Measurements from ENCODE around the gene UNC80. TPM values are rescaled to one million over a fixed set of nuclear protein-coding genes. Genes with fewer than 3 reads are reported as not detected.

UNC80 gene
- total and polyA plus RNA-seq, 3 experiments from 2014 or later: not detected

GRCh38 chr2:209900638-209901037, 129.0 kb downstream of the UNC80 start:
- Histone ChIP-seq H3K27me3 (ENCODE audit: insufficient read depth, low read length, poor library complexity, severe bottlenecking) (no peaks in the 10 kb centered on the region), H3K9me3 (ENCODE audit: low read length) (no peaks in the 10 kb centered on the region), H3K4me3 (ENCODE audit: low read length) (no peak overlapping the region), H3K27ac (ENCODE audit: low read depth, low read length) (no peak overlapping the region), H3K4me1 (ENCODE audit: insufficient read depth, low read length) (no peaks in the 10 kb centered on the region), H3K36me3 (ENCODE audit: insufficient read depth, low read length) (no peaks in the 10 kb centered on the region)
- no peak overlapping the region for H3K4me3 Mint-ChIP-seq
- POLR2A ChIA-PET: no interaction called here
- no peaks in the 10 kb centered on the region for H3K9me3 Mint-ChIP-seq
- H3K36me3 Mint-ChIP-seq: no peaks in the 10 kb centered on the region
- no peaks in the 10 kb centered on the region for H3K4me1 Mint-ChIP-seq
- CTCF ChIA-PET: no interaction called here
- no peak overlapping the region for H3K27ac Mint-ChIP-seq
- H3K27me3 Mint-ChIP-seq: peaks cover 0 to 2% of the 10 kb centered on the region in 2 donors
- DNase-seq: no peak

GRCh38 chr2:209901172-209901571, 129.5 kb downstream of the UNC80 start:
- no peak overlapping the region for H3K27ac ChIP-seq (ENCODE audit: low read depth, low read length)
- Mint-ChIP-seq H3K4me3 (no peak overlapping the region), H3K36me3 (no peaks in the 10 kb centered on the region), H3K27ac (no peak overlapping the region), H3K27me3 (peaks cover 0 to 2% of the 10 kb centered on the region in 2 donors), H3K4me1 (no peaks in the 10 kb centered on the region), H3K9me3 (no peaks in the 10 kb centered on the region)
- H3K9me3 ChIP-seq (ENCODE audit: low read length): no peaks in the 10 kb centered on the region
- no peaks in the 10 kb centered on the region for H3K36me3 ChIP-seq (ENCODE audit: insufficient read depth, low read length)
- no peak overlapping the region for H3K4me3 ChIP-seq (ENCODE audit: low read length)
- no peaks in the 10 kb centered on the region for H3K4me1 ChIP-seq (ENCODE audit: insufficient read depth, low read length)
- no peaks in the 10 kb centered on the region for H3K27me3 ChIP-seq (ENCODE audit: insufficient read depth, low read length, poor library complexity, severe bottlenecking)
- DNase-seq: no peak
- CTCF ChIA-PET: no interaction called here
- POLR2A ChIA-PET: no interaction called here

- ChIA-PET POLR2A (no interaction called here), CTCF (no interaction called here)
- Histone ChIP-seq H3K4me3 (ENCODE audit: low read length) (no peak overlapping the region), H3K4me1 (ENCODE audit: insufficient read depth, low read length) (no peaks in the 10 kb centered on the region), H3K27ac (ENCODE audit: low read depth, low read length) (no peak overlapping the region), H3K9me3 (ENCODE audit: low read length) (no peaks in the 10 kb centered on the region), H3K36me3 (ENCODE audit: insufficient read depth, low read length) (no peaks in the 10 kb centered on the region), H3K27me3 (ENCODE audit: insufficient read depth, low read length, poor library complexity, severe bottlenecking) (no peaks in the 10 kb centered on the region)
- Mint-ChIP-seq H3K9me3 (no peaks in the 10 kb centered on the region), H3K27ac (no peak overlapping the region), H3K4me1 (no peaks in the 10 kb centered on the region), H3K27me3 (peaks cover 0 to 2% of the 10 kb centered on the region in 2 donors), H3K4me3 (no peak overlapping the region), H3K36me3 (no peaks in the 10 kb centered on the region)
- DNase-seq: no peak
These were observed 134.1 kb downstream of the UNC80 start for GRCh38 chr2:209905691-209906090.

DNA sequence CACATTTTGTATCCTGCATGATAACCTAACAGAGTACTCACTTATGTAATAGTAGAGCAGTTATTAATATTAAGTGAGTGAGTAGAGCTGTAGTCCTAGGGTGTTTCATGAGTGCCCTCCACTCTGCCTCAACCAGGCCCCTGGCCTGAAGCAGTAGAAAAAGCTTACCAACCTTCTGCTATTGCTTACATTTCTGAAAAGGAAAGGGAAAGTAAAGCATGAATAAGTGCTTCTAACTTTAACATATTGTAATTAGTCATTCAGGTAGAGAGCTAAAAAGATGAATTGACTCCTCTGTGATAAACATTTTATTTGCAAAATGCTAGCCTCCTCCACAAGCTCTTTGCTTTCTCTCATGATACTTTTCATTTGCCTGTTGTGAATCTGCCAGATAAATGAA, 136.1 kb downstream of the UNC80 start:
- Mint-ChIP-seq H3K9me3 (no peaks in the 10 kb centered on the region), H3K27me3 (no peaks in the 10 kb centered on the region), H3K36me3 (no peaks in the 10 kb centered on the region), H3K4me3 (no peak overlapping the region), H3K27ac (no peak overlapping the region), H3K4me1 (no peaks in the 10 kb centered on the region)
- no peaks in the 10 kb centered on the region for H3K4me1 ChIP-seq (ENCODE audit: insufficient read depth, low read length)
- no peaks in the 10 kb centered on the region for H3K9me3 ChIP-seq (ENCODE audit: low read length)
- DNase-seq: no peak
- no peaks in the 10 kb centered on the region for H3K36me3 ChIP-seq (ENCODE audit: insufficient read depth, low read length)
- no peak overlapping the region for H3K4me3 ChIP-seq (ENCODE audit: low read length)
- H3K27ac ChIP-seq (ENCODE audit: low read depth, low read length): no peak overlapping the region
- CTCF ChIA-PET: no interaction called here
- H3K27me3 ChIP-seq (ENCODE audit: insufficient read depth, low read length, poor library complexity, severe bottlenecking): no peaks in the 10 kb centered on the region
- POLR2A ChIA-PET: no interaction called here

DNA sequence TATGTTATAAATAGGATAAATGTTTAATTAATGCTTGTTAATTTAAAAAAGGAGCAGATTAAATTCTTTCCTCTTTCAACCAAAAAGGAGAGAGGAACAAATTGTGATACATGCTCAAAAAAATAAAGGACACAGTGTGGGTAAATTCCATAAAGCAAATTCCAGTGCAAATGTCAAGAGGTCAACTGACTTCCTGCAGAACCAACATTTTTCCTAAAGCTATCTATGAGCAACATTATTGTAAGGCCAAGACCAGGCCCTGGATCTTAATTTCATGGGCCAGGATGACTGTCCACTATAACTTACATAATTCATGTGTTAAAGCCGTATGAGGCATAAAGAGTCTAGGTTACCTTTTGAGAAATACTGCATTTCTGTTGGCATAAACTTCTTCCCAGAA, 136.9 kb downstream of the UNC80 start:
- no peaks in the 10 kb centered on the region for H3K27me3 ChIP-seq (ENCODE audit: insufficient read depth, low read length, poor library complexity, severe bottlenecking)
- Mint-ChIP-seq H3K4me3 (no peak overlapping the region), H3K4me1 (no peaks in the 10 kb centered on the region), H3K36me3 (no peaks in the 10 kb centered on the region), H3K27me3 (no peaks in the 10 kb centered on the region), H3K9me3 (no peaks in the 10 kb centered on the region), H3K27ac (no peak overlapping the region)
- no peaks in the 10 kb centered on the region for H3K36me3 ChIP-seq (ENCODE audit: insufficient read depth, low read length)
- ChIA-PET CTCF (no interaction called here), POLR2A (no interaction called here)
- H3K9me3 ChIP-seq (ENCODE audit: low read length): no peaks in the 10 kb centered on the region
- H3K27ac ChIP-seq (ENCODE audit: low read depth, low read length): no peak overlapping the region
- no peak overlapping the region for H3K4me3 ChIP-seq (ENCODE audit: low read length)
- DNase-seq: no peak
- no peaks in the 10 kb centered on the region for H3K4me1 ChIP-seq (ENCODE audit: insufficient read depth, low read length)

DNA sequence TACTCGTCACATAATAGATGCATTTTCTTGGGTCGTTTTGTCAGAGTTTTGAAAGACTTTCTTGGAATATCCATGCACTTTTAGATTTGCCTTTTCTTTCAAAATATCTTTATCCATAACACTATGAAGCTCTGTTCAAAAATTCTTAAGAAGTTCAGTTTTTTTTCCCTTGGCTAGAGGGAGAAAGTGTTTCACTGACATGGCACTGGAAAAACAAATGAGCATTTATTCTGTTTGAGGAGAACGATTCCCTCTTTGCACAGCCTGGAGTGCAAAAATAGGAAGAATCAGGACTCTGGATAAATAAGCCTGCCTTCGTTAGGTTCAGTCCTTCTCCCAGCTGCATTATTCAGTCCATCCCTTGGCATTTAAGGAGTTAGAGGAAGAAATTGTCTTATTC, 139.9 kb downstream of the UNC80 start:
- no peaks in the 10 kb centered on the region for H3K36me3 ChIP-seq (ENCODE audit: insufficient read depth, low read length)
- H3K4me3 ChIP-seq (ENCODE audit: low read length): no peak overlapping the region
- Mint-ChIP-seq H3K27me3 (peaks cover 0 to 12% of the 10 kb centered on the region in 2 donors), H3K36me3 (no peaks in the 10 kb centered on the region), H3K4me1 (no peaks in the 10 kb centered on the region), H3K27ac (no peak overlapping the region), H3K4me3 (no peak overlapping the region), H3K9me3 (no peaks in the 10 kb centered on the region)
- H3K9me3 ChIP-seq (ENCODE audit: low read length): no peaks in the 10 kb centered on the region
- no peak overlapping the region for H3K27ac ChIP-seq (ENCODE audit: low read depth, low read length)
- POLR2A ChIA-PET: no interaction called here
- DNase-seq: no peak
- CTCF ChIA-PET: no interaction called here
- H3K27me3 ChIP-seq (ENCODE audit: insufficient read depth, low read length, poor library complexity, severe bottlenecking): no peaks in the 10 kb centered on the region
- H3K4me1 ChIP-seq (ENCODE audit: insufficient read depth, low read length): no peaks in the 10 kb centered on the region

DNA sequence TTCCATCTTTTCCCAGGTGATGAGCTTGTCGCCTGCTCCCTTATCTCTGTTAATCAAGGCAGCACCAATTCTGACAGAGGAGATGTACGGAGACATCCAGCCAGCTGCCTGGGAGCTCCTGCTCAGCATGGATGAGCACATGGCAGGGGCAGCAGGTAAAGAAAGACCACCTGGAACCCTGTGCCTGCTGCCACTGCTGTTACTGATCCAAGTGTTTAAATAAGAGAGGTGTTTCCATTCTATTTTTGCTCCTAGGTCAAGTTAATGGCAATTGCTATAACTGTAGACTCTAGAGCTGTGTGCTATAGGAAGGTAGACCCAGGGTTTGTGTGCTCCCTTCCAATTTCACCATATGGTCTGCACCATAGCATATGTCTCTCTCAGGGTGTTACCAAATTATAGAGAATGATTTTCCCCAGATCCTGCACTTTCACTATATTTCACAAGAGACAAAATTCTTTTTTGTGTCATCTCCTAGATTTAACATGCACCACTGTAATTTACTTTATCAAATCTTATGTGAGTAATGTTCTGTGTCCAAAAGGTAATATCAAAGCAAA, 142.2 kb downstream of the UNC80 start:
- DNase-seq: no peak
- H3K27ac Mint-ChIP-seq: no peak overlapping the region
- ChIA-PET CTCF (no interaction called here), POLR2A (no interaction called here)
- peaks cover 0 to 16% of the 10 kb centered on the region in 2 donors for H3K27me3 Mint-ChIP-seq
- no peaks in the 10 kb centered on the region for H3K4me1 Mint-ChIP-seq
- H3K27ac ChIP-seq (ENCODE audit: low read depth, low read length): no peak overlapping the region
- H3K9me3 Mint-ChIP-seq: no peaks in the 10 kb centered on the region
- no peaks in the 10 kb centered on the region for H3K4me1 ChIP-seq (ENCODE audit: insufficient read depth, low read length)
- H3K27me3 ChIP-seq (ENCODE audit: insufficient read depth, low read length, poor library complexity, severe bottlenecking): no peaks in the 10 kb centered on the region
- H3K4me3 Mint-ChIP-seq: no peak overlapping the region
- H3K36me3 ChIP-seq (ENCODE audit: insufficient read depth, low read length): no peaks in the 10 kb centered on the region
- H3K36me3 Mint-ChIP-seq: no peaks in the 10 kb centered on the region
- no peak overlapping the region for H3K4me3 ChIP-seq (ENCODE audit: low read length)
- no peaks in the 10 kb centered on the region for H3K9me3 ChIP-seq (ENCODE audit: low read length)

DNA sequence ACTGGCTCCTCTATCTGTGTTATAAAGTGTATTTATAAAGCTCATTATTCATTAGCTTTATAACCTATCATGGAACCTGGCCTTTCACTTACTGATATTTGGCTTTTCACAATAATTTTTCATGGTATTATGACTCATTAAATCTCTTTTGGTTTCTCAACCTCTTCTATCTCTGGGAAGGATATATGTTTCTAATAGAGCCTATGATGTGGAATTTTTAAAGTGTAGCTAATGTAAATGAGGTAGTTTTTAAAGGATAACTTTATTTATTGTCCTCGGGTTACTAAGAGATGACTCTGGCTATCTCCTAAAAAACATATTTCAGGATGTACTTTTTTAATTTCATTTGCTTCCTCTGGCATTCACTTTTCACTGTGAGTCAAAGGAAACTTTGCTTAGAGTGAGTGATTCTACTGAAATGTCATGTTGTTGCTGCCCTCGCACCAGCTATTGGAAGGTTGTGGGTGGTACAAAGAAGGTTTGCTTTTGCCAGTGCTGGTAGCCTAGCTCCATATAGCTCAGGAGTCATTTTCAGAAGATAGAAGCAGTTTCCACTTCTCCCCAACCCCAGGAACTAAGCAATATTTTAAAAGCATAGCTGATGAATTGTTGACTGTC, 145.6 kb downstream of the UNC80 start:
- no peaks in the 10 kb centered on the region for H3K9me3 ChIP-seq (ENCODE audit: low read length)
- no peak overlapping the region for H3K27ac ChIP-seq (ENCODE audit: low read depth, low read length)
- no peaks in the 10 kb centered on the region for H3K27me3 ChIP-seq (ENCODE audit: insufficient read depth, low read length, poor library complexity, severe bottlenecking)
- Mint-ChIP-seq H3K9me3 (no peaks in the 10 kb centered on the region), H3K36me3 (no peaks in the 10 kb centered on the region), H3K4me3 (no peak overlapping the region), H3K4me1 (no peaks in the 10 kb centered on the region), H3K27ac (no peak overlapping the region), H3K27me3 (peaks cover 0 to 16% of the 10 kb centered on the region in 2 donors)
- H3K4me3 ChIP-seq (ENCODE audit: low read length): no peak overlapping the region
- no peaks in the 10 kb centered on the region for H3K36me3 ChIP-seq (ENCODE audit: insufficient read depth, low read length)
- DNase-seq: no peak
- ChIA-PET POLR2A (no interaction called here), CTCF (no interaction called here)
- H3K4me1 ChIP-seq (ENCODE audit: insufficient read depth, low read length): no peaks in the 10 kb centered on the region

DNA sequence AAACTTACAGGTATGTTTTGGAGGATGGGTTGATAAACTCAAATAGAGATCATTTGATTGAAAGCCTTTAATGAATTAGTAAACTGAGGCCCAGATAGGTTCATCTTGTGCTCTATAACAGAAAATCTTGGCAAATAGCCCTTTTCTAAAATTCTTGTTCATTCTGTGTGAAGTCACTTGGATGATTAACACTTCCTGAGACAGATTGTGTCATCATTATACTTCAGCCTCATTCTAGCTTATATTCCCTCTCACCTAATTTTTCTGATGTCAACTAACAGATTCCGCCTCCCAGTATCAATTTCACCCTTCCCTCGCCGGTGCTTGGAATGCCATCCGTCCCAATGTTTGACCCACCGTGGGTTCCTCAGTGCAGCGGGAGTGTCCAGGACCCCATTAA, 146.6 kb downstream of the UNC80 start:
- Histone ChIP-seq H3K9me3 (ENCODE audit: low read length) (no peaks in the 10 kb centered on the region), H3K4me1 (ENCODE audit: insufficient read depth, low read length) (no peaks in the 10 kb centered on the region), H3K36me3 (ENCODE audit: insufficient read depth, low read length) (no peaks in the 10 kb centered on the region), H3K4me3 (ENCODE audit: low read length) (no peak overlapping the region), H3K27ac (ENCODE audit: low read depth, low read length) (no peak overlapping the region), H3K27me3 (ENCODE audit: insufficient read depth, low read length, poor library complexity, severe bottlenecking) (no peaks in the 10 kb centered on the region)
- no peak for DNase-seq
- H3K9me3 Mint-ChIP-seq: no peaks in the 10 kb centered on the region
- no peaks in the 10 kb centered on the region for H3K4me1 Mint-ChIP-seq
- no peaks in the 10 kb centered on the region for H3K36me3 Mint-ChIP-seq
- no peak overlapping the region for H3K4me3 Mint-ChIP-seq
- POLR2A ChIA-PET: no interaction called here
- no peak overlapping the region for H3K27ac Mint-ChIP-seq
- CTCF ChIA-PET: no interaction called here
- H3K27me3 Mint-ChIP-seq: peaks cover 0 to 16% of the 10 kb centered on the region in 2 donors
